ENCODE data around the gene SLC16A3. TPM values are rescaled to one million over a fixed set of nuclear protein-coding genes. Genes with fewer than 3 reads are reported as not detected.
A peak's percentile ranks its signal among the peaks of the same experiment; 100 is the strongest.

Gene SLC16A3
- total and polyA plus RNA-seq, 9 of the 15 experiments (the other 6 are each of a cell fraction or from before 2014, with no cell fraction given), result 0.11 to 5.4 (median 1.2) TPM; not detected in 2

DNA sequence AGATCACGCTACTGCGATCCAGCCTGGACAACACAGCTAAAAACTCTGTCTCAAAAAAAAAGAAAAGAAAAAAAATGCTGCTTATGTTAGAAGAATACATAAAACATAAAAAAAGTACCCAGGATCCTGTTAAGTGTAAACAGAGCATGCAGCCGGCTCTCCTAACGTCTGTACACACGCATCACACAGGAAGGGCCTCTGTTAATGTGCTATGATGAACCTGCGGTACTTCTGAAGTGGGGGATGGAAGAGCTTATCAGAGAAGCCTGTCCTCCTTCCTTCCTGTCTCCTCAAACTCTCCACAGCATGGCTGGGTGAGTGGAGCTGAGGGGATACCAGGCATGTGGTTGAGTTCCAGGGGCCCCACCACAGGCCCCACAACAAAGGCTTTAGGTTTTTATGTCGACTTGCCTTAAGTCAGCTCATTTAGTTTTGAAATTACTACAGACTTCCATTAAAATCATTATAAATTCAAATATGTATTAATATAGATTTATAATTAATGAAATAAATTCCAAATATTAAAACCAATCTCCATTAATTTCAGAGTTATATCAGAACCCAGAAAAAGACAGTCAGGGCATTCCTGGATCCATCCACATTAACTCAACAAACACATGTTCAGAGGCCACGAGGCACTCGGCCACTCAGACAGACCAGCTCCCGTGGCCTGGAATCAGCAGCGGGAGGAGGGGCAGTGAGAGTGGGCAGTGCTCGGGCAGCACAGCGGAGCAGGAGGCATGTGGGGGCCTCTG lies 27.9 kb upstream of the SLC16A3 start (continued):
- TF ChIP-seq, protein P1, sequence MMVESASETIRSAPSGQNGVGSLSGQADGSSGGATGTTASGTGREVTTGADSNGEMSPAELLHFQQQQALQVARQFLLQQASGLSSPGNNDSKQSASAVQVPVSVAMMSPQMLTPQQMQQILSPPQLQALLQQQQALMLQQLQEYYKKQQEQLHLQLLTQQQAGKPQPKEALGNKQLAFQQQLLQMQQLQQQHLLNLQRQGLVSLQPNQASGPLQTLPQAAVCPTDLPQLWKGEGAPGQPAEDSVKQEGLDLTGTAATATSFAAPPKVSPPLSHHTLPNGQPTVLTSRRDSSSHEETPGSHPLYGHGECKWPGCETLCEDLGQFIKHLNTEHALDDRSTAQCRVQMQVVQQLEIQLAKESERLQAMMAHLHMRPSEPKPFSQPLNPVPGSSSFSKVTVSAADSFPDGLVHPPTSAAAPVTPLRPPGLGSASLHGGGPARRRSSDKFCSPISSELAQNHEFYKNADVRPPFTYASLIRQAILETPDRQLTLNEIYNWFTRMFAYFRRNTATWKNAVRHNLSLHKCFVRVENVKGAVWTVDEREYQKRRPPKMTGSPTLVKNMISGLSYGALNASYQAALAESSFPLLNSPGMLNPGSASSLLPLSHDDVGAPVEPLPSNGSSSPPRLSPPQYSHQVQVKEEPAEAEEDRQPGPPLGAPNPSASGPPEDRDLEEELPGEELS (CRISPR knock-in tag; IDR thresholded peaks at IDR 0.05; ENCODE audit: borderline replicate concordance), result no peak
- TF ChIP-seq NCOR1 (IDR thresholded peaks at IDR 0.05) (peak; percentile 73), POLR2AphosphoS5 (IDR thresholded peaks at IDR 0.05; ENCODE audit: control insufficient read depth, insufficient read depth, low read depth, low read length) (peak; percentile 61), LEF1 (IDR thresholded peaks at IDR 0.05) (peak; percentile 94), PCBP2 (IDR thresholded peaks at IDR 0.05; ENCODE audit: low read depth, low read length, poor library complexity, severe bottlenecking) (no peak), RNF2 (IDR thresholded peaks at IDR 0.05) (peak; percentile 91)
- TF ChIP-seq, protein P2, sequence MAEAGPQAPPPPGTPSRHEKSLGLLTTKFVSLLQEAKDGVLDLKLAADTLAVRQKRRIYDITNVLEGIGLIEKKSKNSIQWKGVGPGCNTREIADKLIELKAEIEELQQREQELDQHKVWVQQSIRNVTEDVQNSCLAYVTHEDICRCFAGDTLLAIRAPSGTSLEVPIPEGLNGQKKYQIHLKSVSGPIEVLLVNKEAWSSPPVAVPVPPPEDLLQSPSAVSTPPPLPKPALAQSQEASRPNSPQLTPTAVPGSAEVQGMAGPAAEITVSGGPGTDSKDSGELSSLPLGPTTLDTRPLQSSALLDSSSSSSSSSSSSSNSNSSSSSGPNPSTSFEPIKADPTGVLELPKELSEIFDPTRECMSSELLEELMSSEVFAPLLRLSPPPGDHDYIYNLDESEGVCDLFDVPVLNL (CRISPR knock-in tag; IDR thresholded peaks at IDR 0.05; ENCODE audit: low read depth), result no peak
- TF ChIP-seq, protein P3, sequence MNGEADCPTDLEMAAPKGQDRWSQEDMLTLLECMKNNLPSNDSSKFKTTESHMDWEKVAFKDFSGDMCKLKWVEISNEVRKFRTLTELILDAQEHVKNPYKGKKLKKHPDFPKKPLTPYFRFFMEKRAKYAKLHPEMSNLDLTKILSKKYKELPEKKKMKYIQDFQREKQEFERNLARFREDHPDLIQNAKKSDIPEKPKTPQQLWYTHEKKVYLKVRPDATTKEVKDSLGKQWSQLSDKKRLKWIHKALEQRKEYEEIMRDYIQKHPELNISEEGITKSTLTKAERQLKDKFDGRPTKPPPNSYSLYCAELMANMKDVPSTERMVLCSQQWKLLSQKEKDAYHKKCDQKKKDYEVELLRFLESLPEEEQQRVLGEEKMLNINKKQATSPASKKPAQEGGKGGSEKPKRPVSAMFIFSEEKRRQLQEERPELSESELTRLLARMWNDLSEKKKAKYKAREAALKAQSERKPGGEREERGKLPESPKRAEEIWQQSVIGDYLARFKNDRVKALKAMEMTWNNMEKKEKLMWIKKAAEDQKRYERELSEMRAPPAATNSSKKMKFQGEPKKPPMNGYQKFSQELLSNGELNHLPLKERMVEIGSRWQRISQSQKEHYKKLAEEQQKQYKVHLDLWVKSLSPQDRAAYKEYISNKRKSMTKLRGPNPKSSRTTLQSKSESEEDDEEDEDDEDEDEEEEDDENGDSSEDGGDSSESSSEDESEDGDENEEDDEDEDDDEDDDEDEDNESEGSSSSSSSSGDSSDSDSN (IDR thresholded peaks at IDR 0.05; ENCODE audit: borderline replicate concordance in 1 of 2, low read depth in 2 of 2, low read length in 2 of 2), result 0 out of 4 replicates have a peak, but pooled peaks of 1 of the 2 experiments have one; percentile 50
- TF ChIP-seq, protein P4, sequence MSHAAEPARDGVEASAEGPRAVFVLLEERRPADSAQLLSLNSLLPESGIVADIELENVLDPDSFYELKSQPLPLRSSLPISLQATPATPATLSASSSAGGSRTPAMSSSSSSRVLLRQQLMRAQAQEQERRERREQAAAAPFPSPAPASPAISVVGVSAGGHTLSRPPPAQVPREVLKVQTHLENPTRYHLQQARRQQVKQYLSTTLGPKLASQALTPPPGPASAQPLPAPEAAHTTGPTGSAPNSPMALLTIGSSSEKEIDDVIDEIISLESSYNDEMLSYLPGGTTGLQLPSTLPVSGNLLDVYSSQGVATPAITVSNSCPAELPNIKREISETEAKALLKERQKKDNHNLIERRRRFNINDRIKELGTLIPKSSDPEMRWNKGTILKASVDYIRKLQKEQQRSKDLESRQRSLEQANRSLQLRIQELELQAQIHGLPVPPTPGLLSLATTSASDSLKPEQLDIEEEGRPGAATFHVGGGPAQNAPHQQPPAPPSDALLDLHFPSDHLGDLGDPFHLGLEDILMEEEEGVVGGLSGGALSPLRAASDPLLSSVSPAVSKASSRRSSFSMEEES (CRISPR knock-in tag; IDR thresholded peaks at IDR 0.05), result no peak
- TF ChIP-seq, protein P5, sequence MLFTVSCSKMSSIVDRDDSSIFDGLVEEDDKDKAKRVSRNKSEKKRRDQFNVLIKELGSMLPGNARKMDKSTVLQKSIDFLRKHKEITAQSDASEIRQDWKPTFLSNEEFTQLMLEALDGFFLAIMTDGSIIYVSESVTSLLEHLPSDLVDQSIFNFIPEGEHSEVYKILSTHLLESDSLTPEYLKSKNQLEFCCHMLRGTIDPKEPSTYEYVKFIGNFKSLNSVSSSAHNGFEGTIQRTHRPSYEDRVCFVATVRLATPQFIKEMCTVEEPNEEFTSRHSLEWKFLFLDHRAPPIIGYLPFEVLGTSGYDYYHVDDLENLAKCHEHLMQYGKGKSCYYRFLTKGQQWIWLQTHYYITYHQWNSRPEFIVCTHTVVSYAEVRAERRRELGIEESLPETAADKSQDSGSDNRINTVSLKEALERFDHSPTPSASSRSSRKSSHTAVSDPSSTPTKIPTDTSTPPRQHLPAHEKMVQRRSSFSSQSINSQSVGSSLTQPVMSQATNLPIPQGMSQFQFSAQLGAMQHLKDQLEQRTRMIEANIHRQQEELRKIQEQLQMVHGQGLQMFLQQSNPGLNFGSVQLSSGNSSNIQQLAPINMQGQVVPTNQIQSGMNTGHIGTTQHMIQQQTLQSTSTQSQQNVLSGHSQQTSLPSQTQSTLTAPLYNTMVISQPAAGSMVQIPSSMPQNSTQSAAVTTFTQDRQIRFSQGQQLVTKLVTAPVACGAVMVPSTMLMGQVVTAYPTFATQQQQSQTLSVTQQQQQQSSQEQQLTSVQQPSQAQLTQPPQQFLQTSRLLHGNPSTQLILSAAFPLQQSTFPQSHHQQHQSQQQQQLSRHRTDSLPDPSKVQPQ (CRISPR knock-in tag; IDR thresholded peaks at IDR 0.05; ENCODE audit: borderline replicate concordance), result no peak
- TF ChIP-seq, protein P6, sequence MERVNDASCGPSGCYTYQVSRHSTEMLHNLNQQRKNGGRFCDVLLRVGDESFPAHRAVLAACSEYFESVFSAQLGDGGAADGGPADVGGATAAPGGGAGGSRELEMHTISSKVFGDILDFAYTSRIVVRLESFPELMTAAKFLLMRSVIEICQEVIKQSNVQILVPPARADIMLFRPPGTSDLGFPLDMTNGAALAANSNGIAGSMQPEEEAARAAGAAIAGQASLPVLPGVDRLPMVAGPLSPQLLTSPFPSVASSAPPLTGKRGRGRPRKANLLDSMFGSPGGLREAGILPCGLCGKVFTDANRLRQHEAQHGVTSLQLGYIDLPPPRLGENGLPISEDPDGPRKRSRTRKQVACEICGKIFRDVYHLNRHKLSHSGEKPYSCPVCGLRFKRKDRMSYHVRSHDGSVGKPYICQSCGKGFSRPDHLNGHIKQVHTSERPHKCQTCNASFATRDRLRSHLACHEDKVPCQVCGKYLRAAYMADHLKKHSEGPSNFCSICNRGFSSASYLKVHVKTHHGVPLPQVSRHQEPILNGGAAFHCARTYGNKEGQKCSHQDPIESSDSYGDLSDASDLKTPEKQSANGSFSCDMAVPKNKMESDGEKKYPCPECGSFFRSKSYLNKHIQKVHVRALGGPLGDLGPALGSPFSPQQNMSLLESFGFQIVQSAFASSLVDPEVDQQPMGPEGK (CRISPR knock-in tag; IDR thresholded peaks at IDR 0.05; ENCODE audit: borderline replicate concordance), result no peak
